Retinal pigment epithelial cell (primary cell): ENCODE results near the gene ARHGAP26.
A peak's percentile ranks its signal among the peaks of the same experiment; 100 is the strongest.

ENCODE experiments used
- DNase-seq: peaks from one replicate; pipeline ENCODE4 v3.0.0-alpha.2; 2010; ENCODE audit warnings: low read depth
- H3K4me3 ChIP-seq: 2 replicates; pipeline ENCODE4 v1.5.1; 2011; ENCODE audit warnings: mild to moderate bottlenecking, low read length, control low read depth, moderate library complexity
- CTCF ChIP-seq: conservative IDR thresholded peaks from 2 replicates; pipeline ENCODE4 v1.5.1; 2011; ENCODE audit warnings: low read depth, low read length, control low read depth, inconsistent platforms

The ARHGAP26 gene

GRCh38 chr5:142763701-142764100 is 6.5 kb upstream of the ARHGAP26 start:
- no peak for DNase-seq
- no peak overlapping the region for H3K4me3 ChIP-seq
- no peak for TF ChIP-seq CTCF

- no peak for TF ChIP-seq CTCF
- DNase-seq = no peak
- H3K4me3 ChIP-seq = no peak overlapping the region
These were observed 3.0 kb upstream of the ARHGAP26 start for GRCh38 chr5:142767178-142767577.

GRCh38 chr5:142767911-142768310 is 2.3 kb upstream of the ARHGAP26 start:
- DNase-seq = no peak
- TF ChIP-seq CTCF = no peak
- no peak overlapping the region for H3K4me3 ChIP-seq

GRCh38 chr5:142769251-142769792 is 855 bp upstream of the ARHGAP26 start:
- peak overlapping the region; percentile 93 for H3K4me3 ChIP-seq
- no peak for DNase-seq
- no peak for TF ChIP-seq CTCF

- DNase-seq = no peak
- peak; percentile 29 for TF ChIP-seq CTCF
- peak overlapping the region; percentile 93 for H3K4me3 ChIP-seq
These were observed 753 bp downstream of the ARHGAP26 start for GRCh38 chr5:142770650-142771609.

- peak overlapping the region; percentile 93 for H3K4me3 ChIP-seq
- no peak for DNase-seq
- no peak for TF ChIP-seq CTCF
These were observed 1.5 kb downstream of the ARHGAP26 start for GRCh38 chr5:142771666-142772065.
